HG03442 (cell line): ENCODE results near the gene TTLL1.
"Not testable (repeated sequence)": the region's sequence is repeated elsewhere in the genome, so short reads cannot be mapped to it uniquely, and the experiment has no call there.

ENCODE experiments used
- ATAC-seq: cut with Tn5 transposase; IDR thresholded peaks from one replicate; pipeline ENCODE4 v1.9.1; 2021; ENCODE audit warnings: mild to moderate bottlenecking, moderate library complexity; ENCODE audit not compliant: unreplicated experiment

Gene TTLL1

GRCh38 chr22:43077121-43077877 lies 11.9 kb downstream of the TTLL1 start:
- ATAC-seq, result no peak

- ATAC-seq, result no peak
Observed at GRCh38 chr22:43066844-43067385, 22.3 kb downstream of the TTLL1 start.

- no peak for ATAC-seq
Observed at GRCh38 chr22:43066134-43066533, 23.1 kb downstream of the TTLL1 start.

- ATAC-seq, result no peak
Observed at GRCh38 chr22:43060183-43060582, 29.0 kb downstream of the TTLL1 start.

- no peak for ATAC-seq
Observed at GRCh38 chr22:43057641-43058040, 31.6 kb downstream of the TTLL1 start.

- ATAC-seq, result no peak
Observed at GRCh38 chr22:43053176-43053575, 36.0 kb downstream of the TTLL1 start.

- no peak for ATAC-seq
Observed at GRCh38 chr22:43050995-43051394, 38.2 kb downstream of the TTLL1 start.

GRCh38 chr22:43047605-43048004 lies 41.6 kb downstream of the TTLL1 start:
- no peak for ATAC-seq

- ATAC-seq, result no peak
Observed at GRCh38 chr22:43044290-43044712, 44.9 kb downstream of the TTLL1 start.

- no peak for ATAC-seq
Observed at GRCh38 chr22:43042101-43042780, 47.0 kb downstream of the TTLL1 start.

GRCh38 chr22:43039800-43040199 lies 49.4 kb downstream of the TTLL1 start:
- no peak for ATAC-seq

- no peak for ATAC-seq
Observed at GRCh38 chr22:43038325-43038724, 50.9 kb downstream of the TTLL1 start.

- ATAC-seq, result no peak
Observed at GRCh38 chr22:43036282-43036829, 52.8 kb downstream of the TTLL1 start.

GRCh38 chr22:43035250-43035649 lies 53.9 kb downstream of the TTLL1 start:
- no peak for ATAC-seq

- no peak for ATAC-seq
Observed at GRCh38 chr22:43031617-43032016, 57.6 kb downstream of the TTLL1 start.

GRCh38 chr22:43018615-43019014 lies 70.6 kb downstream of the TTLL1 start:
- no peak for ATAC-seq

GRCh38 chr22:43017525-43018460 lies 71.4 kb downstream of the TTLL1 start:
- ATAC-seq, result no peak

- ATAC-seq, result not testable (repeated sequence)
Observed at GRCh38 chr22:43016150-43016549, 73.0 kb downstream of the TTLL1 start.

- no peak for ATAC-seq
Observed at GRCh38 chr22:43015677-43016042, 73.5 kb downstream of the TTLL1 start.

GRCh38 chr22:43014869-43015676 lies 74.1 kb downstream of the TTLL1 start, which contains the start of gene PACSIN2:
Gene PACSIN2 (minus strand): TSS chr22:43015149. CDS start chr22:42912080, 103,069 bp downstream.
- peak; percentile 92 for ATAC-seq
